ENCODE measurements around the gene HSPA2. TPM values are rescaled to one million over a fixed set of nuclear protein-coding genes. Genes with fewer than 3 reads are reported as not detected.
A peak's percentile ranks its signal among the peaks of the same experiment; 100 is the strongest.

HSPA2 gene
- total RNA-seq, 1 experiment from 2014 or later, result 16.5 TPM

DNA sequence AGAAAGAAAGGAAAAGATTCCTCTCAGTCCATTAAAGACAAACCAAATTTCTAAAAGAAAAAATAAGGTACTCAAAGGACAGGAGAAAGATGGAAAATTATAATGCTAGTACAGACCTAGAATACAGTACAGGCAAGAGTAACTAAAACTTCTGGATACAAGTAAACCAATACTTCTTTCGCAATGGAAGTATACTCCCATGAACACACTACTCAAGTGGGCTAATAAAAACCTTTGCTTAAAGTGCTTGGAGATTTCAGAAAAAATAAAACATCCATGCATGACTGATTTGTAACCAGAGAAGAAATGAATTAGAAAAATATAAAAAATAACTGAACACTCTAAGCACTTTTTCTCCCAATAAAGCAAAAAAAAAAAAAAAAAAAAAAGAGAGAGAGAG, 40.5 kb upstream of the HSPA2 start:
- H3K9me2 ChIP-seq (replicated peaks; ENCODE audit: low read length), result no peaks in the 10 kb centered on the region
- TF ChIP-seq EZH2 (IDR thresholded peaks at IDR 0.05; ENCODE audit: low read length, unreplicated experiment), result no peak
- TF ChIP-seq CTCF (conservative IDR thresholded peaks at IDR 0.05; ENCODE audit: low read depth, low read length), result no peak
- TF ChIP-seq EZH2phosphoT487 (IDR thresholded peaks at IDR 0.05; ENCODE audit: borderline replicate concordance, low read length), result no peak
- 0 out of 2 replicates have a peak, but pooled peaks cover 7% of the 10 kb centered on the region for H3K36me3 ChIP-seq (ENCODE audit: low read depth, low read length)
- DNase-seq (no peak), ATAC-seq (no peak)
- no TSS peak for BruUV-seq (replicated peaks)
- peaks cover 51% of the 10 kb centered on the region for H3K79me2 ChIP-seq (ENCODE audit: low read length)
- CTCF ChIA-PET, result no interaction called here
- no peaks in the 10 kb centered on the region for H3K9me3 ChIP-seq (ENCODE audit: low read length)
- H3K4me1 ChIP-seq (ENCODE audit: insufficient read depth, low read length), result peaks cover 19% of the 10 kb centered on the region
- H3F3A ChIP-seq (ENCODE audit: low read length, unreplicated experiment), result peaks cover 6% of the 10 kb centered on the region
- no peak overlapping the region for H3K9ac ChIP-seq (ENCODE audit: low read length)
- POLR2A ChIA-PET (ENCODE audit: unreplicated experiment), result no interaction called here
- H2AFZ ChIP-seq (ENCODE audit: low read length), result no peak overlapping the region
- H3K4me3 ChIP-seq (ENCODE audit: low read length), result no peak overlapping the region
- H3K4me2 ChIP-seq (ENCODE audit: low read length), result no peak overlapping the region
- no peaks in the 10 kb centered on the region for H3K27me3 ChIP-seq (ENCODE audit: low read length)
- no peak overlapping the region for H3K27ac ChIP-seq (ENCODE audit: low read length)
- no peaks in the 10 kb centered on the region for H4K20me1 ChIP-seq (ENCODE audit: low read length)
- intact Hi-C loops (cut with micrococcal nuclease), result loop anchor here (5.0 to 10.0 kb wide), 2 partner anchors 112 to 155 kb away; no protein-coding TSS in a partner anchor

GRCh38 chr14:64501411-64502171, 39.0 kb upstream of the HSPA2 start:
- Histone ChIP-seq H3K36me3 (ENCODE audit: low read depth, low read length) (0 out of 2 replicates have a peak, but pooled peaks cover 7% of the 10 kb centered on the region), H3K4me1 (ENCODE audit: insufficient read depth, low read length) (peaks cover 23% of the 10 kb centered on the region), H4K20me1 (ENCODE audit: low read length) (peaks cover 11% of the 10 kb centered on the region), H3F3A (ENCODE audit: low read length, unreplicated experiment) (peaks cover 6% of the 10 kb centered on the region), H3K27ac (ENCODE audit: low read length) (peak overlapping the region; percentile 30), H3K9me2 (replicated peaks; ENCODE audit: low read length) (no peaks in the 10 kb centered on the region), H2AFZ (ENCODE audit: low read length) (peak overlapping the region; percentile 93), H3K9ac (ENCODE audit: low read length) (peak overlapping the region; percentile 88), H3K27me3 (ENCODE audit: low read length) (no peaks in the 10 kb centered on the region), H3K4me3 (ENCODE audit: low read length) (peak overlapping the region; percentile 82), H3K4me2 (ENCODE audit: low read length) (peak overlapping the region; percentile 97), H3K79me2 (ENCODE audit: low read length) (peaks cover 66% of the 10 kb centered on the region), H3K9me3 (ENCODE audit: low read length) (no peaks in the 10 kb centered on the region)
- ChIA-PET CTCF (no interaction called here), POLR2A (ENCODE audit: unreplicated experiment) (interaction anchor here (0.6 to 0.7 kb wide), 3 partner anchors 127 to 264 kb away, joined by 3 to 7 read pairs (median 4); no protein-coding TSS in a partner anchor)
- DNase-seq, result peak; percentile 72
- TF ChIP-seq EZH2phosphoT487 (IDR thresholded peaks at IDR 0.05; ENCODE audit: borderline replicate concordance, low read length), result no peak
- 0 out of 2 replicates have a peak, but pooled peaks have one; percentile 7 for TF ChIP-seq CTCF (conservative IDR thresholded peaks at IDR 0.05; ENCODE audit: low read depth, low read length)
- BruUV-seq (replicated peaks), result no TSS peak
- intact Hi-C loops (cut with micrococcal nuclease), result loop anchor here (1.0 to 10.0 kb wide), 3 partner anchors 111 to 157 kb away; partner anchors contain the start of gene MTHFD1
- ATAC-seq, result peak; percentile 1; the same call in 1 of the 2 replicates

GRCh38 chr14:64502456-64502855, 38.1 kb upstream of the HSPA2 start:
- POLR2A ChIA-PET (ENCODE audit: unreplicated experiment), result interaction anchor here (0.6 kb wide), 2 partner anchors 127 to 263 kb away, joined by 3 to 4 read pairs; no protein-coding TSS in a partner anchor
- H3K9me3 ChIP-seq (ENCODE audit: low read length), result no peaks in the 10 kb centered on the region
- peak; percentile 43 for DNase-seq
- H3K4me1 ChIP-seq (ENCODE audit: insufficient read depth, low read length), result peaks cover 31% of the 10 kb centered on the region
- H3K79me2 ChIP-seq (ENCODE audit: low read length), result peaks cover 74% of the 10 kb centered on the region
- no peak for ATAC-seq
- H3K9ac ChIP-seq (ENCODE audit: low read length), result peak overlapping the region; percentile 88
- peak overlapping the region; percentile 93 for H2AFZ ChIP-seq (ENCODE audit: low read length)
- H3K4me3 ChIP-seq (ENCODE audit: low read length), result peak overlapping the region; percentile 82
- H4K20me1 ChIP-seq (ENCODE audit: low read length), result peaks cover 20% of the 10 kb centered on the region
- no peaks in the 10 kb centered on the region for H3K27me3 ChIP-seq (ENCODE audit: low read length)
- TF ChIP-seq CTCF (conservative IDR thresholded peaks at IDR 0.05; ENCODE audit: low read depth, low read length), result no peak
- no peak for TF ChIP-seq EZH2 (IDR thresholded peaks at IDR 0.05; ENCODE audit: low read length, unreplicated experiment)
- TF ChIP-seq EZH2phosphoT487 (IDR thresholded peaks at IDR 0.05; ENCODE audit: borderline replicate concordance, low read length), result no peak
- 0 out of 2 replicates have a peak, but pooled peaks cover 6% of the 10 kb centered on the region for H3K36me3 ChIP-seq (ENCODE audit: low read depth, low read length)
- H3K27ac ChIP-seq (ENCODE audit: low read length), result peak overlapping the region; percentile 89
- H3K4me2 ChIP-seq (ENCODE audit: low read length), result peak overlapping the region; percentile 97
- BruUV-seq (replicated peaks), result no TSS peak
- CTCF ChIA-PET, result no interaction called here
- H3F3A ChIP-seq (ENCODE audit: low read length, unreplicated experiment), result peaks cover 6% of the 10 kb centered on the region
- intact Hi-C loops (cut with micrococcal nuclease), result loop anchor here (5.0 to 10.0 kb wide), 2 partner anchors 110 to 158 kb away; no protein-coding TSS in a partner anchor
- no peaks in the 10 kb centered on the region for H3K9me2 ChIP-seq (replicated peaks; ENCODE audit: low read length)

Data from PC-3 (cell line).